ENCODE results near the gene PQBP1.

Gene PQBP1

GRCh38 chrX:48891402-48892288 lies 6.1 kb upstream of the PQBP1 start:
- H3K27ac ChIP-seq, result peak overlapping the region; percentile 76
- no peaks in the 10 kb centered on the region for H3K9me3 ChIP-seq (ENCODE audit: severe bottlenecking)
- peak; percentile 59 for TF ChIP-seq CTCF (IDR thresholded peaks at IDR 0.05; ENCODE audit: low read depth, low read length)
- peak; percentile 92 for DNase-seq
- H3K27me3 ChIP-seq (ENCODE audit: insufficient read depth, low read depth, severe bottlenecking), result peaks cover 4% of the 10 kb centered on the region
- peaks cover 9% of the 10 kb centered on the region for H3K36me3 ChIP-seq
- H3K4me3 ChIP-seq (ENCODE audit: low read depth, low read length), result peak overlapping the region; percentile 53

GRCh38 chrX:48892896-48893295 lies 4.8 kb upstream of the PQBP1 start:
- DNase-seq, result no peak

GRCh38 chrX:48893556-48894348 lies 4.0 kb upstream of the PQBP1 start:
- Histone ChIP-seq H3K36me3 (peaks cover 9% of the 10 kb centered on the region), H3K27ac (no peak overlapping the region), H3K4me3 (ENCODE audit: low read depth, low read length) (no peak overlapping the region), H3K27me3 (ENCODE audit: insufficient read depth, low read depth, severe bottlenecking) (peaks cover 6% of the 10 kb centered on the region), H3K9me3 (ENCODE audit: severe bottlenecking) (no peaks in the 10 kb centered on the region)
- TF ChIP-seq CTCF (IDR thresholded peaks at IDR 0.05; ENCODE audit: low read depth, low read length), result no peak
- no peak for DNase-seq

More at GRCh38 chrX:48892896-48893295, 4.8 kb upstream of the PQBP1 start:
- H3K36me3 ChIP-seq, result peaks cover 9% of the 10 kb centered on the region
- no peak overlapping the region for H3K27ac ChIP-seq
- peaks cover 4% of the 10 kb centered on the region for H3K27me3 ChIP-seq (ENCODE audit: insufficient read depth, low read depth, severe bottlenecking)
- no peak for TF ChIP-seq CTCF (IDR thresholded peaks at IDR 0.05; ENCODE audit: low read depth, low read length)
- H3K4me3 ChIP-seq (ENCODE audit: low read depth, low read length), result no peak overlapping the region
- H3K9me3 ChIP-seq (ENCODE audit: severe bottlenecking), result no peaks in the 10 kb centered on the region

- Histone ChIP-seq H3K36me3 (peaks cover 14% of the 10 kb centered on the region), H3K4me3 (ENCODE audit: low read depth, low read length) (no peak overlapping the region), H3K27ac (no peak overlapping the region), H3K9me3 (ENCODE audit: severe bottlenecking) (no peaks in the 10 kb centered on the region), H3K27me3 (ENCODE audit: insufficient read depth, low read depth, severe bottlenecking) (peaks cover 6% of the 10 kb centered on the region)
- TF ChIP-seq CTCF (IDR thresholded peaks at IDR 0.05; ENCODE audit: low read depth, low read length), result no peak
- DNase-seq, result no peak
Measured at GRCh38 chrX:48894891-48895290, 2.8 kb upstream of the PQBP1 start.

GRCh38 chrX:48896611-48897011 lies 1.1 kb upstream of the PQBP1 start:
- H3K36me3 ChIP-seq, result peaks cover 24% of the 10 kb centered on the region
- TF ChIP-seq CTCF (IDR thresholded peaks at IDR 0.05; ENCODE audit: low read depth, low read length), result no peak
- peak overlapping the region; percentile 93 for H3K27ac ChIP-seq
- no peak for DNase-seq
- H3K27me3 ChIP-seq (ENCODE audit: insufficient read depth, low read depth, severe bottlenecking), result peaks cover 7% of the 10 kb centered on the region
- H3K4me3 ChIP-seq (ENCODE audit: low read depth, low read length), result peak overlapping the region; percentile 82
- no peaks in the 10 kb centered on the region for H3K9me3 ChIP-seq (ENCODE audit: severe bottlenecking)
